NCI-H2227 (cell line): ENCODE measurements around the gene SNRK.

Source experiments
- DNase-seq: peaks from one replicate; lab custom pipeline; 2025; ENCODE audit not compliant: unreplicated experiment; lab: John Stamatoyannopoulos, UW

Gene SNRK

DNA sequence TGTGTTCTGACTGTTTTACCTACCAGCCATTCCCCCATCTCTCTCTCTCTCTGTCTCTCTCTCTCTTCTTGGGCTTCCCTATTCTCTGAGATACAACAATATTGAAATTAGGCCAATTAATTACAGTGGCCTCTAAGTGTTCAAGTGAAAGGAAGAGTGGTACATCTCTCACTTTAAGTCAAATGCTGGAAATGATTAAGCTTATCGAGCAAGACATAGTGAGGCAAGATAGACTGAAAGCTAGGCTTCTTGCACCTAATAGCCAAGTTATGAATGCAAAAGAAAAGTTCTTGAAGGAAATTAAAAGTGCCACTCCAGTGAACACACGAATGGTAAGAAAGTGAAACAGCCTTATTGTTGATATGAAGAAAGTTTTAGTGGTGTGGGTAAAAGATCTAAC, 21.3 kb downstream of the SNRK start:
- no peak for DNase-seq

DNA sequence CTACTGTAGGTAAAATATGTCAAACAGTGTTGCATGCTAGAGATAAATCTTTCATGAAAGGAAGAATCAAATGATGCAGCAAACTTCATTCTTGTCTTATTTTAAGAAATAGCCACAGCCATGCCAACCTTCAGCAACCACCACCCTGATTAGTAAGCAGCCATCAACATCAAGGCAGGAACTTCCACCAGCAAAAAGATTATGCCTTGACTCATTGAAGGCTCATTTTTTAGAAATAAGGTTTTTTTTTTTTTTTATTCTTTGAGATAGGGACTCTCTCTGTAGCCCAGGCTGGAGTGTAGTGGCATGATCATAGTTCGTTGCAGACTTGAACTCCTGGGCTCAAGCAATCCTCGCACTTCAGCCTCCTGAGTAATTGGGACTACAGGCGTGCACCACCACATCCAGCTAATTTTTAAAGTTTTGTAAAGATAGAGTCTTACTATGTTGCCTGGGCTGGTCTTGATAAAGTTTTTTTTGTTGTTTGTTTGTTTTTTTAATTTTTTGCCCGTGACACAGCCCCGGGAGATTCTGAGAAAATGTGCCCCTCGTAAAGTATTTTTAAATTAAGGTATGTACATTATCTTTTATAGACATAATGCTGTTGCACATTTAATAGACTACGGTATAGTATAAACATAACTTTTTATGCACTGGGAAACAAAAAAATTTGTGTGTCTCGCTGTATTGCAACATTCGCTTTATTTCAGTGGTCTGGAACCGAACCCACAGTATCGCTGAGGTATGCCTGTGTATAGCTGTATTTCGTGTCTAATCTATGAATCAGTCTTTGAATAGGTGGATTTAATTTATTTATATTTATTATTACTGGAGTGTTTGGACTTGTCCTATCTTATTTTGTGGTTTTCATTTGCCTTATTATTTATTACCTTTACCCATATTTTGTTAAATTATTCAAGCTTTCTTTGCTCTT, 23.3 kb downstream of the SNRK start:
- no peak for DNase-seq

DNA sequence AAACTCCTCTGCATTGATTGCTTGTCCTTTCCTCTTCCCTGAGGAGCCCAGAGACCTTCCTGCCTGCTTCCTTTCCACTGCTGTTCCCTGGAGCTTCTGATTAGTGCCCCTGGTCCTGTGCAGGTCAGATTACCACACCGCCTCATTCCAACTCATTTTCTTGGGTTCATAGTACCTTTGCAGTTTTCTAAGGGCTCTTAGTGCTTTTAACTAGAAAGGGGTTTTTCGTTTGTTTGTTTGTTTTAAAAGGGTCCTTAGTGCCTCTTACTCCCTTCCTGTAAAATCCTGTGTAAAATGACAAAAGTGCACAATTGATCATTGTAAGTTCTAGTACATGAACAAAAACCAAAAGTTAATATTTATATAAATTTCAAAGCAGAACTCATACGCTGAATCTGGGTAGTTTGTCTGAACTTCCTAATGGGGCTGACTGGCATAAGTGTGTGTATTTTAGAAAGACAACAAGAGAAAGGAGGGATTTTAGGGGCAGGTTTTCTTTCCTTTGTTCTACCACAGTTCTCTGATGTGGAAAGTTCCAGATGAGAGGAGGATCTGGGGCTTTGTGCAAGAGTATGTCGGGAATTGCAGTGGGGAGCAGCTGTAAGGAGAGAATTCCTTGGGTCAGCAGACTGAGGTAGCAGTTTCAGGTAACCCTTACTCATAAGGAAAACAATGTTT, 30.6 kb downstream of the SNRK start:
- DNase-seq = no peak

DNA sequence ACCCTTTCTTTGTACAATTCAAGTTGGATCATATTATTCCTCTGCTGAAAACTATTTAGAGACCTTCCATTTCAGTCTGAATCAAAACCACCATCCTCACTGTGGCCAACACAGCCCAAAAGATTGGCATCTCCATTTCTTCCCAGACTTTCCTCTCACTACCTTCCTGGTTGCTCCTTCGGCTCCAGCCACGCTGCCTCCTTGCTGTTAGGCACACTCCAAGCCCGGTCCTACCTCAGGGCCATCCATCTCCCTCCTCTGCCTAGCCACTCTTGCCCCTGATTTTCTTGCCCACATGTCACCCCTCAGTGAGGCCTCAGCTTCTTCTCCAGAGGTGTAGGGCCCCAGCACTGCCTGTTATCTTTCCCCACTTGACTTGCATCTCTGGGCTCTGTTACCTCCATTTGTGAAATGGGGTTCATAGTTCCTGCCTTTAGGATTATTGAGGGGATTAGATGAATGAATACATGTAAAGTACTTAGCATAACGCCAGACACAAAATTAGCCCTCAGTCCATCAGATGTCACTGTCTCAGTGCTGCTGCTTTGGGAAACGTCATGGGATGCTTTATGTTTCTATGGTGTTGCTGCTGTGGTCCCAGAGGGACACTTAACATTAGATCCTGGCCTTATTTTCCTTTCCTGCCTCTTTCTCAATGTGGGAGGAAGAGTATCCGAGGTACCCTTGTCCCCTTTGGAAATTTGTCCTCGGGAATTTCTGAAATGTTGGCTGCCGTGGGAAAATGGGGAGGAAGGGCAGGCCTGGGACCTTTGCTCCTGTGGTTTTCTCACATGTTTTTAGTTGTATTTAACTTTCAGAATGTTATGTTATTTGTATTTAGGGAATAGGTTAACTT, 31.3 kb downstream of the SNRK start:
- DNase-seq = no peak

DNA sequence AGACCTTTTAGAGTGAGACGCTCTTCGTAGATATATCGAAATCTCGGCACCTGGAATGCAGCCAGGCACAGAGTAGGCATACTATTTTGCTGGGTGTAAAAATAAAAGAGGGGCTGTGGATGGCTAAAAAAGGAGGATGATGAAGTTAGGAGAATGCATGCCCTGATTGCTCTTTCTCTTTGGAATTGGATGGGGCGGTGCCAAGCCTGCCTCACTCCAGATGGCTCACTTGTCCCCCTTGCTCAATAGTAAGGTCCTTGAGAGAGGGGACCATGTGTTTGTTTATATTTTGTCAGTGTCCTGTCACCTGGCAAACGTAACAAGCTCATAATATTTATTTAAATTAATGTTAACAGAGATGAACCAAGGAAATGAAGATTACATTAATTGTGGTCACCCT, 33.0 kb downstream of the SNRK start:
- no peak for DNase-seq

DNA sequence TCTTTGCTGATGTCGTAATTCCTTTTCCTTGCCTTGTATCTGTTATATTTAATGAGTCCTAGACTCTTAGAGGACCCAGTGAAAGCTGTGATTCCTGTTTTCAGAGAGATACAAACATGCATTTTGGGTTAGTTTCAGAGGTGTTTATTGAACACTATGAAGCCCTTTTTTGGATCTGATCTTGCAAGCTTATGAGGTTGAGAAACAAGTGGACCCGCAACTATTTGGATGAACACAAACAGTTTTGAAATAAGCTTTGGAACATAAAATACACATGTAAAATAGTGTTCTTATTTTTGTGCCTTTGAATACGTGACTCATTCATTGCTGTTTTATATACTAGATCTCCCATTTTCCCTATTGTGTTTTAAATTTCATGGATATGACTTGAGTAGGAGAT, 33.5 kb downstream of the SNRK start:
- DNase-seq = no peak

DNA sequence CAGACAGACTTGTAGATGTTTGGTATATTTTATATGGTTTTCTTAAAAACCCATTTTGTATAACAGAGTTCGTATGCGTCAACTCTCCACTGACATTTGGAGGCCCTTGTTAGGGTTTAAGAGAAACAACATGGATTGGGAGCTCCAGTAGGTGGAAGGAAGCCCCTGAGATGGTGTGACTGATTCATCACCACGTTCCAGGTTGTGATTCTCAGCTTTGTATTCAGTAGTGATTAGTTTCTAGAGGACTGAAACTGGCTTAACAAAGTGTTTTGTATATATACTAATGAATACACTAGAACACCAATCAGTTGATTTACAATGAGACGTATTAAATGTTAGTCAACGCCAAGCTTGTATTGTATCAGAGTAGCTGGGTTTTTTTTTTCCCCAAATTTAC, 33.9 kb downstream of the SNRK start:
- no peak for DNase-seq

DNA sequence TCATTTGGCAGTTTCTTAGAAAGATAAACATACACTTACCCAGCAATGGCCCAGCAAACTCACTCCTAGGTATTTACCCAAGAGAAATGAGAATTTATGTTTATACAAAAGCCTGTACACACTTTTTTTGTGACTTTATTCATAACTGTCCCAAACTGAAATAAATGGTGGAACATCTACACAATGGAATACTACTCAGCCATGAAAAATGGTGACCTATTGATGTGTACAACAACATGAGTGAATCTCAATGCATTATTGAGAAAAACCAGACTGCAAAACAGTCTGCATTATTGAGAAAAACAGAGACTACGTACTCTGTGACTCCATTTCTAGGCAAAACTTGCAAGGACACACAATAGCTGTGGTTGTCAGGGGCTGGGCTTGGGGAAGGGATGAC, 37.2 kb downstream of the SNRK start:
- DNase-seq = no peak

DNA sequence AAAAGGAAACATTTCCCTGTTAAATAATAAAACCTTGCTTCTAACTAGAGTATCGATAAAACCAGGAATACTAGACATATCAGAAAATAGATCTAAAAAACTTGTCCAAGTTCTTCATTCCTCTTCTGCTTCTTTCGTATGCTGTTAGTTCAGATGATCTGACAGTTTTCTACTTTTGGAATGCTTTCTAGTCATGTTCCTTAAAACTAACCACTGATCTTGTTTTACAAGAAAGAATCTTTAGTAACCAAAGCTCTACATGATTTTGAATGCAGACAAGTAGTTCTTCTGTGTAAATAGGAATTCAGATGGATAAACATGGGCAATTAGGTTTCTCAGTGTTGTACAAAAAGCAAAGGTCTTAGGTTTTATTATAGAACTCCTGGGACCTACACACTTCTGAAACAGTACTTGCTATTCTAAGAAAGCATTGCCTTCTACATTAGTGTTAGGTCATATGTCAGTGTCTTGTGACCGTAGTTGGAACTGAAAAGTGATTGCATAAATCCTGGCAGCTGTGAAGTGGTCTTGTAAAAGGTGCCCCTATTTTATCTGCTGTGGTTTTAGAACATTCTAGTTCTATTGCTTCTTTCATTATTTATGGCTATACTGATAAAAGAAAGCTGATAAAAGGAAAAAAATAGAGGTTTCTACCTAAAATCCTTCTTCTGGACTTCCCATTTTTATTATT, 40.7 kb downstream of the SNRK start:
- DNase-seq = no peak

DNA sequence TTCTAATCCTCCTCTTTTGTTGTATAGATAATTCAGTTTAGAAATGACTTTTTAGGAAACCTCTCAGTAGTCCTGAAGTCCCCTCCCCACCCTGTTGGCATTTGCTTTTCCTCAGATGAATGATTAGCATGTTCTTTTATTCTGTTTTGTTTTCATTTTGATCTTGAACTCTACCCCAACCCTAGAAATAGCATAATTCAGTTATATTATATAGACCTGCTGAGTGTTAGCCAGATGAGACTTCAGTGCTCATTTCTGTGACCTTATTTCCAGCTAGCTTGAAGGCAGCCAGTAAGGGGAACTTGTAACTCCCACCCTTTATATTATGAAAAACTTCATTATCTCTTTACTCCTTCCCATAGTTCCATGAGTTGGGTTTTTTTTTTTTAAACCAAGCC, 41.2 kb downstream of the SNRK start:
- DNase-seq = no peak

DNA sequence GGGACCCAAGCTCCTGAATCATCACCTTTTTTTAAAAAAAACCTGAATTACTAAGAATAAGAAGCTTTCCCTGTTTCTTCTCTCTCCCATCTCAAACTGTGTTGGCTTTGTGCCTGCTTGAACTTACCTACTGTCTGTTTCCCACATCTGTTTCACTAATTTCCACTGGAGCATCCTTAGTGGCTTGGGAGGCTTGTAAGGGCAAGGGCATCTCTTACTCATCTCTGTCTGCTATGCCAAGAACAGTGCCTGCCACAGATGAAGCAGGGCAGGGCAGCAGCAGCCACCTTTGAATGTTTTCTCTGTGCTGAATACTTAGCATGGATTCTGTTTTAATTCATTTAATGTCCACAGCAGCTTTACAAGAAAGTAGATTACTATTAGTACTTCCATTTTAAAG, 42.3 kb downstream of the SNRK start:
- no peak for DNase-seq

DNA sequence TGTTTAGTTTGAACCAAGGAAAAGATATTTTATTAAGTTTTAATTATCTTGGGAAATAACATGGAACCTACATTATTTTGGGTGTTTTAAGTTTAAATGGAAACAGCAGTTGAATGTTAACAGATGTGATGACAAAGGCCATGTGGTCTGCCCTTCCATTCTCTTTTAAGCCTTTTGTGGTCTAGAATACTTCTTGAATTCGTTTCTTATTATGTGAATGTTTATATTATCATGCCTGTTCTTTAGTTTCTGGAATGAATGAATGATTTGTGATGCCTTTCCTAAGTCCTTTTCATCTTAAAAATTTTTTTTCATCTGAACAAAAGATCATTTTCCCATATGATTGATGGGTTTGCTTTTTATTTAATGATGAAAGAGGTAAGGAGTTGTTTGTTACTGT, 44.6 kb downstream of the SNRK start:
- DNase-seq = no peak

DNA sequence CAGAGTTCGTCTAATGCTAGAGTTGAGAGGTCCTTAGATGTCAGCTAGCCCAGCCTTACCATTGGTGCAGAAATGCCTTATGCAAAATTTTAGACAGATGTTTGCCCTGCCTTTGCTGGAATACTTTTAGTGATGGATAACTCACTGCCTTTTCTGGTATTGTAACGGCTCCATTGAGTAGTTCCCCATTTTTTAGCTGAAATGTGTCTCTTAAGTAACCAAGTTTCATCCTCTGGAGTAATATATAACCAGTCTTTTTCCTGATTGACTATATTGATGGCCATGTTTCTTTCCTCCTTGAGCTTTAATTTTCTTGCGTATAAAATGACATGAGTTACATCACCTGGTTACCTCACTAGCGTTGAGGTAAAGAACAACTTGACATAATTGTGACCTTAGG, 45.0 kb downstream of the SNRK start:
- no peak for DNase-seq

DNA sequence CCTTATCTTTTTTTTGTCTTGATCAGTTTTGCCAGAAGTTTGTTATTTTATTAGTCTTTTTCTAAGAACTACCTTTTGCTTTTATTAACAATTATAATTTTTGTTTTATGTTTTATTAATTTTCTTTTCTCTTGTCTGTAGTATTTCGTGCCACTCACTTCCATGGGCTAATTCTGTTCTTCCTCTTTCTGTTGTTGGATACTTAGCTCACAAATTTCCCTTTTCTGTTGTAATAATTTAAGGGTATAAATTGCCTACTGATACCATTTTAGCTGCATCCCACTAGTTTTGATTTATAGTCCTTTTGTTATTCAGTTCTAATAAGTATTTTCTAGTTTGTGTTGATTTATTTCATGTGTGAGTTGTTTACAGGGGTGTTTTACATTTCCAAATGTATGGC, 48.6 kb downstream of the SNRK start:
- no peak for DNase-seq

DNA sequence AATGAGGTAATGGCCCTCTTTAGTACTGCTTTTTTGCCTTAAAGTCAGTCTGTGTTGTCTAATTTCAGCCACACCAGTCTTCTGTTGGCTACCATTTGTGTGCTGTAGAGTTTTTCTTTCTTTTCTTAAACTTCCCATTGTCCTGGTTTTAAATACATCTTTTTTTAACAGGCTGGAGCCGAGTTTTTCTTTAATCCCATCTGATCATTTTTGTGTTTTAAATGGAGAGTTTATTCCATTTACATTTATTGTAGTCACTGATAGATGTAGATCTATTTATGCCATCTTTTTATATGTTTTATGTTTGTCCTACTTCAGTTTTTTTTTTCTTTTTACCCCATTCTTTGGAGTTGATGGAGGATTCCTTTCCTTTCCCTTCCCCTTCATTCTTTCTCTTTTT, 49.5 kb downstream of the SNRK start:
- no peak for DNase-seq

DNA sequence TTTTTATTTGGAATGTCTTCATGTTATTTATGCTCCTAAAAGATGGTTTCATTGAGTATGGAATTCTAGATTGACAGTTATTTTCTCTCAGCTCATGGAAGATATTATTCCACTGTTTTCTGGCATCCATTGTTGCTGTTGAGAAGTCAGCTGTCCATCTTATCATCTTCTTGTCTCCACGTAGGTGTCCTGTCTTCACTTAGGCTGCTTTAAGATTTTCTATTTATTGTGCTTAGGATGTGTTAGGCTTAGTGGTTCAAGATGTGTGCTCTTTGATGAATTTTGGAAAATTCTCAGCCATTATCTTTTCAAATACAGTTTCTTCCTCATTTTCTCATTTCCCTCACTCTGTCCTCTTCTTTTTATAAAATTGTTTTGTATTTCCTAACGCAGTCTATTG, 52.0 kb downstream of the SNRK start:
- no peak for DNase-seq

DNA sequence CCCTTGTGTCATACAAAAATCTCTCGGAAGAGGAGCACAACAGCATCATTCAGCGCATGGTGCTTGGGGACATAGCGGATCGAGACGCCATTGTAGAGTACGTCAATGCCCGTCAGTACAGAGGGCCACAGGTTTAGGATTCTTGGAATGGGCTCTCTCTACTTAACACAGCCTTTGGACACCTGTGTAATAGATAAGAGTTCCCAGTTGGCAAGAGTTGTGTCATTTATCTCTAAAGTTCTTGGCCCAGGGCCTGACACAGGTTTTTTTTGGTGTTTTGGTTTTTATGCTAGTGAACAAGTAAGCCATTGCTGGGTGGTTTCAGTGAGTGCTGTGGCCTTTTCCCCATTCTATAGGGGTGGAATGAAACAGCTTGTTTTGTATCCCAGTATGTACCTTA, 54.1 kb downstream of the SNRK start:
- no peak for DNase-seq

DNA sequence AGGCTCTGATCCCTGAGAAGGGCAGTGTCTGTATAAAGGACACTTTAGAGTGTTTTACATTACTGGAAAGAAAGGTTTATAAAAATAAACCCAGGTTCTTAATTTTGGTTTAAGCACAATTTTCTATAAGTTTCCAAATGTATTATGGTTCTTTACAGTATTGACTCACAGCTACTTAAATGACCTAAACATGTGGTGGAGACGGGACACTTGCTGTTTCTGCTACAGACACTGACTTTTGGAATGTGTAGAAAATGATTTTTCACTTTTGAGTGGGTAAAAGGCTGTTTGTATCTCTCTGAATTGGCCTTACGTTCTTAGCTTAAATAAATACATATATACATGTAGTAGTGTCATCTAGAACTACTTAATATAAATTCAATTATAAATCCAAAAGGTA, 55.4 kb downstream of the SNRK start:
- no peak for DNase-seq

DNA sequence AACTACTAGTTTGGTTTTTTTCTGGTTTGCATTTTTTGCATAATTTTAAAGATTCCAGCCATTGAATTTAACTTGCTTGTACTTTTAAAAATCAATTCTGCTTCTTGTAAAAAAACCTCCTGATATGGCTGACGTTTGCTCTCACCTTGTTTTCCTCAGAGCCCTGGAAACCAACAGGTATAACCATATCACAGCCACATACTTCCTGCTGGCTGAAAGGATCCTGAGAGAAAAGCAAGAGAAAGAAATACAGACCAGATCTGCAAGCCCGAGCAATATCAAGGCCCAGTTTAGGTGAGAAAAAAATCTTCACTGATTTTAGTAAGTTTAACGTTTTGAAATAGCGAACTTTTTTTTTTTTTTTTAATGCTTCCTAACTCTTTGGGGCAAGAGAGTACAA, 56.8 kb downstream of the SNRK start:
- no peak for DNase-seq

DNA sequence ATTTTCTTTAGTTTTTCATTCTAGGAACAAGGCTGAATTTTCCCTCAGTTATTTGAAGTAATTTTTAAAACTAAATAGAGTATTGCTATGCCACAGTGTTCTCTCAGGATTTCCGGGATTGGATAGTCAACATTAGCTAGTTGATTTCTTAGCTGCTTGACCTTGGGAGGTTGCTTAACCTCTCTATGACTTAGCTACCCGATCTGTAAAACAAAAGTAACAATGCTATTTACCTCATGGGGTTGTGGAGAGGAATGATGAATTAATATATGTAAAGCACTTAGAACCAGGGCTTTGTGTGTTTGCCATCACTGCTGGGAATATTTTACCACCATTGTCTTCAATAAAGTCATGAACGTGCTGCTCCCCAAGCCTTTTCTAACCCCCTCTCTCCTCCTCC, 57.5 kb downstream of the SNRK start:
- no peak for DNase-seq

DNA sequence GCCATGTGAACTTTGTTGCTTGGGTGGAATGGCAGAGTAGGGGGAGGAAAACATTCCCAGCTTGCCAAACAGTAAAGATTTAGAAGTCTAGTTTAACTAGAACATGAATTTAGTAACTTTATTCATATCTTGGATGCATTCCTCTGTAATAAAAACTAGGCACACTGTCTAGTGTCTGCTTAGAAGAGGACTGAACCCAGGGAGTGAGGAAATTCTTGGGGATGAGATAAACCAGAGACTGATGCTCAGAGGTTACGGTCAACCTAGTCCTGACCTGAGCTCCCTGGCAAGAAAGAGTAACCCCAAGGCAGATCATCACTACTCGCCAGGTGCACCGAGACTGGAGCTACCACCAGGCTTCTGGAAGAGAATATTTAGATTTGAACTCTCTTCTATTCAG, 58.2 kb downstream of the SNRK start:
- DNase-seq = no peak
